ENCODE data around the gene USP17L19.
"Not testable (repeated sequence)": the region's sequence is repeated elsewhere in the genome, so short reads cannot be mapped to it uniquely, and the experiment has no call there.

USP17L19 gene

DNA sequence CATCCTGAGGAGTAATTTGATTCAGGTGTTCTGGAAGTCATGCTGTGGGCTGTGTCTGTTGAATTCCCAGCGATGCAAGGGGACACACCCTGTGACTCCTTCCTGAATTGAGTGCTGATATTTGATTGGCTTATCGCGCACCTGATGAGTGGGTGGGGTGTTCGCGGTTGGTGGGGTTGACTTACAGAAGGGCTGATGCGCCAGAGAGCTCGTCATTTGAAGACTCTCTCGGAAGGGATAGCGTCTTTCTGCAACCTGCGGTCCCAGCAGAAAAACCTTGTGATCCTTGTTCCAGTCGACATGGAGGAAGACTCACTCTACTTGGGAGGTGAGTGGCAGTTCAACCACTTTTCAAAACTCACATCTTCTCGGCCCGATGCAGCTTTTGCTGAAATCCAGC is at the start of gene USP17L19:
Gene USP17L19 (plus strand): TSS at position 301 of the 400 bp plus-strand sequence. CDS start 0 bp downstream, at position 301.
- not testable (repeated sequence) for DNase-seq

GRCh38 chr4:9210357-9210756 is 42.8 kb upstream of the USP17L19 start, which contains the start of gene USP17L10:
Gene USP17L10 (plus strand): TSS chr4:9210657. CDS start chr4:9210657, 0 bp downstream.
- not testable (repeated sequence) for DNase-seq

DNA sequence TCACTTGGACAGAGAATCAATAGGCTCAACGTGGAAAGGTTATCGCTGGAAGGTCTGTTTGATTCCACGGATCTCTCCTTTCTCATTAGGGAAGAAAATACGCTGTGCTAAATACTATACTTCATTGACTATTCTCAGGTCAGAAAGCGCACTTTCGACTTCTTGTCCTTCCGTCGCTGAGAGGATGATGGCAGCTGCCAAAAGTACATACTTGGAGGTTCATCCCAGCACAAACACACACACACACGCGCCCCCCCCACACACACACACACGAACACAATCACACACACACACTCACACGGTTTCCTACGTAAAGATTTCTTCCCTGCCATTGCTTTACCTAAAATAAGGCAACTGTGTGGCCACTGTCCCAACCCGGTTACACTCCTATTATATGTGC is 38.5 kb upstream of the USP17L19 start:
- not testable (repeated sequence) for DNase-seq

GRCh38 chr4:9215105-9215504 is 38.1 kb upstream of the USP17L19 start, which contains the start of gene USP17L11:
Gene USP17L11 (plus strand): TSS chr4:9215405. CDS start chr4:9215405, 0 bp downstream.
- not testable (repeated sequence) for DNase-seq

DNA sequence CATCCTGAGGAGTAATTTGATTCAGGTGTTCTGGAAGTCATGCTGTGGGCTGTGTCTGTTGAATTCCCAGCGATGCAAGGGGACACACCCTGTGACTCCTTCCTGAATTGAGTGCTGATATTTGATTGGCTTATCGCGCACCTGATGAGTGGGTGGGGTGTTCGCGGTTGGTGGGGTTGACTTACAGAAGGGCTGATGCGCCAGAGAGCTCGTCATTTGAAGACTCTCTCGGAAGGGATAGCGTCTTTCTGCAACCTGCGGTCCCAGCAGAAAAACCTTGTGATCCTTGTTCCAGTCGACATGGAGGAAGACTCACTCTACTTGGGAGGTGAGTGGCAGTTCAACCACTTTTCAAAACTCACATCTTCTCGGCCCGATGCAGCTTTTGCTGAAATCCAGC is 33.3 kb upstream of the USP17L19 start, which contains the start of gene USP17L12:
Gene USP17L12 (plus strand): TSS at position 301 of the 400 bp plus-strand sequence. CDS start 0 bp downstream, at position 301.
- not testable (repeated sequence) for DNase-seq

- not testable (repeated sequence) for DNase-seq
These were observed 28.6 kb upstream of the USP17L19 start, which contains the start of gene USP17L13 for GRCh38 chr4:9224596-9224995. Gene USP17L13 (plus strand): TSS chr4:9224896. CDS start chr4:9224896, 0 bp downstream.

- peak; percentile 4 for DNase-seq
These were observed 22.9 kb upstream of the USP17L19 start for GRCh38 chr4:9230249-9230648.

- not testable (repeated sequence) for DNase-seq
These were observed 19.1 kb upstream of the USP17L19 start, which contains the start of gene USP17L15 for GRCh38 chr4:9234085-9234484. Gene USP17L15 (plus strand): TSS chr4:9234385. CDS start chr4:9234385, 0 bp downstream.

DNA sequence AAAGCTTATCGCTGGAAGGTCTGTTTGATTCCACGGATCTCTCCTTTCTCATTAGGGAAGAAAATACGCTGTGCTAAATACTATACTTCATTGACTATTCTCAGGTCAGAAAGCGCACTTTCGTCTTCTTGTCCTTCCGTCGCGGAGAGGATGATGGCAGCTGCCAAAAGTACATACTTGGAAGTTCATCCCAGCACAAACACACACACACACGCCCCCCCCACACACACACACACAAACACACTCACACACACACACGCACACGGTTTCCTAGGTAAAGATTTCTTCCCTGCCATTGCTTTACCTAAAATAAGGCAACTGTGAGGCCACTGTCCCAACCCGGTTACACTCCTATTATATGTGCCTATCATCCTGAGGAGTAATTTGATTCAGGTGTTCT is 14.7 kb upstream of the USP17L19 start:
- not testable (repeated sequence) for DNase-seq

DNA sequence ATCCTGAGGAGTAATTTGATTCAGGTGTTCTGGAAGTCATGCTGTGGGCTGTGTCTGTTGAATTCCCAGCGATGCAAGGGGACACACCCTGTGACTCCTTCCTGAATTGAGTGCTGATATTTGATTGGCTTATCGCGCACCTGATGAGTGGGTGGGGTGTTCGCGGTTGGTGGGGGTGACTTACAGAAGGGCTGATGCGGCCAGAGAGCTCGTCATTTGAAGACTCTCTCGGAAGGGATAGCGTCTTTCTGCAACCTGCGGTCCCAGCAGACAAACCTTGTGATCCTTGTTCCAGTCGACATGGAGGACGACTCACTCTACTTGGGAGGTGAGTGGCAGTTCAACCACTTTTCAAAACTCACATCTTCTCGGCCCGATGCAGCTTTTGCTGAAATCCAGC is 9.6 kb upstream of the USP17L19 start, which contains the start of gene USP17L17:
Gene USP17L17 (plus strand): TSS at position 301 of the 400 bp plus-strand sequence. CDS start 0 bp downstream, at position 301.
- not testable (repeated sequence) for DNase-seq

DNA sequence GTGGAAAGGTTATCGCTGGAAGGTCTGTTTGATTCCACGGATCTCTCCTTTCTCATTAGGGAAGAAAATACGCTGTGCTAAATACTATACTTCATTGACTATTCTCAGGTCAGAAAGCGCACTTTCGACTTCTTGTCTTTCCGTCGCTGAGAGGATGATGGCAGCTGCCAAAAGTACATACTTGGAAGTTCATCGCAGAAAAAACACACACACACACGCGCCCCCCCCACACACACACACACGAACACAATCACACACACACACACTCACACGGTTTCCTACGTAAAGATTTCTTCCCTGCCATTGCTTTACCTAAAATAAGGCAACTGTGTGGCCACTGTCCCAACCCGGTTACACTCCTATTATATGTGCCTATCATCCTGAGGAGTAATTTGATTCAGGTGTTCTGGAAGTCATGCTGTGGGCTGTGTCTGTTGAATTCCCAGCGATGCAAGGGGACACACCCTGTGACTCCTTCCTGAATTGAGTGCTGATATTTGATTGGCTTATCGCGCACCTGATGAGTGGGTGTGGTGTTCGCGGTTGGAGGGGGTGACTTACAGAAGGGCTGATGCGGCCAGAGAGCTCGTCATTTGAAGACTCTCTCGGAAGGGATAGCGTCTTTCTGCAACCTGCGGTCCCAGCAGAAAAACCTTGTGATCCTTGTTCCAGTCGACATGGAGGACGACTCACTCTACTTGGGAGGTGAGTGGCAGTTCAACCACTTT is 5.1 kb upstream of the USP17L19 start, which contains the start of gene USP17L18:
Gene USP17L18 (plus strand): TSS at position 678 of the 728 bp plus-strand sequence. CDS start 0 bp downstream, at position 678.
- DNase-seq, result peak; percentile 18

- DNase-seq, result not testable (repeated sequence)
These were observed 4.6 kb downstream of the USP17L19 start, which contains the start of gene USP17L20 for GRCh38 chr4:9257824-9258223. Gene USP17L20 (plus strand): TSS chr4:9258124. CDS start chr4:9258124, 0 bp downstream.

- DNase-seq, result not testable (repeated sequence)
These were observed 9.4 kb downstream of the USP17L19 start, which contains the start of gene USP17L21 for GRCh38 chr4:9262572-9262971. Gene USP17L21 (plus strand): TSS chr4:9262872. CDS start chr4:9262872, 0 bp downstream.

DNA sequence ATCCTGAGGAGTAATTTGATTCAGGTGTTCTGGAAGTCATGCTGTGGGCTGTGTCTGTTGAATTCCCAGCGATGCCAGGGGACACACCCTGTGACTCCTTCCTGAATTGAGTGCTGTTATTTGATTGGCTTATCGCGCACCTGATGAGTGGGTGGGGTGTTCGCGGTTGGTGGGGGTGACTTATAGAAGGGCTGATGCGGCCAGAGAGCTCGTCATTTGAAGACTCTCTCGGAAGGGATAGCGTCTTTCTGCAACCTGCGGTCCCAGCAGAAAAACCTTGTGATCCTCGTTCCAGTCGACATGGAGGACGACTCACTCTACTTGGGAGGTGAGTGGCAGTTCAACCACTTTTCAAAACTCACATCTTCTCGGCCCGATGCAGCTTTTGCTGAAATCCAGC is 14.1 kb downstream of the USP17L19 start, which contains the start of gene USP17L22:
Gene USP17L22 (plus strand): TSS at position 301 of the 400 bp plus-strand sequence. CDS start 0 bp downstream, at position 301.
- not testable (repeated sequence) for DNase-seq

GRCh38 chr4:9271719-9272118 is 18.5 kb downstream of the USP17L19 start:
- peak; percentile 15 for DNase-seq

Data from activated CD8-positive, alpha-beta memory T cell treated with anti-CD3 and anti-CD28 coated beads, Interleukin-2, amount 50 U/mL, for 4 hours (primary cell).